Upper lobe of left lung (tissue), 6 donors: ENCODE data around the gene MYB. TPM values are rescaled to one million over a fixed set of nuclear protein-coding genes. Genes with fewer than 3 reads are reported as not detected.

Experiments
- ATAC-seq, 2 donors: fragments of 200-7000 bp; cut with Tn5 transposase; one replicate each; pipeline ENCODE4 v1.9.1; 2022; ENCODE audit warnings: mild to moderate bottlenecking in 2 of 2, moderate library complexity in 2 of 2; ENCODE audit not compliant: low FRiP score in 2 of 2
- DNase-seq, 2 donors: peaks; one replicate each; pipeline ENCODE4 v3.0.0-alpha.2; 2019 to 2020
- H3K27ac ChIP-seq, 4 donors: fragments of 200-600 bp; sonication (generic); one replicate each; pipeline ENCODE4 v1.5.1; 2016 to 2019
- H3K27me3 ChIP-seq, 4 donors: fragments of 200-600 bp; sonication (generic); one replicate each; pipeline ENCODE4 v1.5.1; 2017 to 2019
- H3K36me3 ChIP-seq, 4 donors: fragments of 200-600 bp; sonication (generic); one replicate each; pipeline ENCODE4 v1.5.1; 2016 to 2019
- H3K4me1 ChIP-seq, 4 donors: fragments of 200-600 bp; sonication (generic); one replicate each; pipeline ENCODE4 v1.5.1; 2018 to 2019
- H3K4me3 ChIP-seq, 4 donors: fragments of 200-600 bp; sonication (generic); one replicate each; pipeline ENCODE4 v1.5.1; 2017 to 2019; ENCODE audit warnings: mild to moderate bottlenecking in 2 of 4, moderate library complexity in 1 of 4
- H3K9me3 ChIP-seq, 4 donors: fragments of 200-600 bp; sonication (generic); one replicate each; pipeline ENCODE4 v1.5.1; 2018 to 2019
- EP300 ChIP-seq, 4 donors: sonication (generic); formaldehyde crosslinking; IDR thresholded peaks; one replicate each; pipeline ENCODE4 v1.5.1; 2017; ENCODE audit warnings: antibody characterized with exemption in 4 of 4, control low read depth in 2 of 4
- POLR2A ChIP-seq, 4 donors: fragments of 450-650 bp; IDR thresholded peaks; one replicate each; pipeline ENCODE4 v1.5.1; 2016 to 2017; ENCODE audit warnings: antibody characterized with exemption in 4 of 4, mild to moderate bottlenecking in 2 of 4
- POLR2AphosphoS5 ChIP-seq, 2 donors: sonication (generic); formaldehyde crosslinking; IDR thresholded peaks; one replicate each; pipeline ENCODE4 v1.5.1; 2017; ENCODE audit warnings: antibody characterized with exemption in 2 of 2
- WGBS, 2 donors: methylation state at CpG; one replicate each; pipeline ENCODE4 v1.1.5; 2017 to 2018; 5-methylcytosine and 5-hydroxymethylcytosine counted together
- total RNA-seq, 6 donors: library from RNA; depleted of rRNA in 4 of 6; stranded (reverse); fragments of >200 nt in 4 of 6; gene quantifications; one replicate each; pipeline versions ENCODE4 v1.1.0 to v1.2.1, GENCODE V29; 2016 to 2021
- TF ChIP-seq, protein P1 (sequence below), 6 experiments: fragments of 450-650 bp in 4 of 6; fragments of 200-600 bp in 2 of 6; sonication (generic) in 2 of 6; IDR thresholded peaks; one replicate each; pipeline ENCODE4 v1.5.1; 2016 to 2019; ENCODE audit warnings: antibody characterized with exemption in 6 of 6
- donor health status: DM: no; HTN: no; CAD: no; lungs with moderate emphysema.
- donor health status: DM: no; HTN: yes; CAD: no; lungs with severe emphysema.

Gene MYB
- total RNA-seq, 6 donors from 2014 or later = 1.9 to 17.2 (median 4.7) TPM

- ATAC-seq (no peak), DNase-seq (no peak)
- H3K27ac ChIP-seq = no peak overlapping the region
- H3K9me3 ChIP-seq = no peaks in the 10 kb centered on the region
- no peak overlapping the region for H3K4me3 ChIP-seq
- H3K36me3 ChIP-seq = no peaks in the 10 kb centered on the region
- 71 to 74% methylated on average over 2 of the region's 2 CpGs for WGBS, 2 donors
- H3K27me3 ChIP-seq = peaks cover 0 to 5% (median 0%) of the 10 kb centered on the region in 4 donors
- H3K4me1 ChIP-seq = peaks cover 22 to 39% (median 27%) of the 10 kb centered on the region in 4 donors
- TF ChIP-seq POLR2A (IDR thresholded peaks at IDR 0.05) = no peak
Measured at GRCh38 chr6:135179372-135179771, 1.7 kb upstream of the MYB start.

GRCh38 chr6:135179920-135180541 lies 1.1 kb upstream of the MYB start:
- H3K9me3 ChIP-seq = no peaks in the 10 kb centered on the region
- DNase-seq (peak in 1 of 2 donors; percentile 67), ATAC-seq (no peak)
- no peak overlapping the region for H3K27ac ChIP-seq
- H3K27me3 ChIP-seq = peaks cover 0 to 5% (median 0%) of the 10 kb centered on the region in 4 donors
- TF ChIP-seq POLR2A (IDR thresholded peaks at IDR 0.05) = no peak
- TF ChIP-seq, protein P1, sequence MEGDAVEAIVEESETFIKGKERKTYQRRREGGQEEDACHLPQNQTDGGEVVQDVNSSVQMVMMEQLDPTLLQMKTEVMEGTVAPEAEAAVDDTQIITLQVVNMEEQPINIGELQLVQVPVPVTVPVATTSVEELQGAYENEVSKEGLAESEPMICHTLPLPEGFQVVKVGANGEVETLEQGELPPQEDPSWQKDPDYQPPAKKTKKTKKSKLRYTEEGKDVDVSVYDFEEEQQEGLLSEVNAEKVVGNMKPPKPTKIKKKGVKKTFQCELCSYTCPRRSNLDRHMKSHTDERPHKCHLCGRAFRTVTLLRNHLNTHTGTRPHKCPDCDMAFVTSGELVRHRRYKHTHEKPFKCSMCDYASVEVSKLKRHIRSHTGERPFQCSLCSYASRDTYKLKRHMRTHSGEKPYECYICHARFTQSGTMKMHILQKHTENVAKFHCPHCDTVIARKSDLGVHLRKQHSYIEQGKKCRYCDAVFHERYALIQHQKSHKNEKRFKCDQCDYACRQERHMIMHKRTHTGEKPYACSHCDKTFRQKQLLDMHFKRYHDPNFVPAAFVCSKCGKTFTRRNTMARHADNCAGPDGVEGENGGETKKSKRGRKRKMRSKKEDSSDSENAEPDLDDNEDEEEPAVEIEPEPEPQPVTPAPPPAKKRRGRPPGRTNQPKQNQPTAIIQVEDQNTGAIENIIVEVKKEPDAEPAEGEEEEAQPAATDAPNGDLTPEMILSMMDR (IDR thresholded peaks at IDR 0.05) = no peak
- TF ChIP-seq EP300 (IDR thresholded peaks at IDR 0.05) = no peak
- TF ChIP-seq POLR2AphosphoS5 (IDR thresholded peaks at IDR 0.05) = no peak
- no peaks in the 10 kb centered on the region for H3K36me3 ChIP-seq
- H3K4me3 ChIP-seq = peak overlapping the region in 3 of 4 donors; percentile 65 to 67 (median 66)
- H3K4me1 ChIP-seq = peaks cover 22 to 39% (median 27%) of the 10 kb centered on the region in 4 donors
- 10 to 17% methylated on average over 13 to 16 of the region's 16 CpGs for WGBS, 2 donors

DNA sequence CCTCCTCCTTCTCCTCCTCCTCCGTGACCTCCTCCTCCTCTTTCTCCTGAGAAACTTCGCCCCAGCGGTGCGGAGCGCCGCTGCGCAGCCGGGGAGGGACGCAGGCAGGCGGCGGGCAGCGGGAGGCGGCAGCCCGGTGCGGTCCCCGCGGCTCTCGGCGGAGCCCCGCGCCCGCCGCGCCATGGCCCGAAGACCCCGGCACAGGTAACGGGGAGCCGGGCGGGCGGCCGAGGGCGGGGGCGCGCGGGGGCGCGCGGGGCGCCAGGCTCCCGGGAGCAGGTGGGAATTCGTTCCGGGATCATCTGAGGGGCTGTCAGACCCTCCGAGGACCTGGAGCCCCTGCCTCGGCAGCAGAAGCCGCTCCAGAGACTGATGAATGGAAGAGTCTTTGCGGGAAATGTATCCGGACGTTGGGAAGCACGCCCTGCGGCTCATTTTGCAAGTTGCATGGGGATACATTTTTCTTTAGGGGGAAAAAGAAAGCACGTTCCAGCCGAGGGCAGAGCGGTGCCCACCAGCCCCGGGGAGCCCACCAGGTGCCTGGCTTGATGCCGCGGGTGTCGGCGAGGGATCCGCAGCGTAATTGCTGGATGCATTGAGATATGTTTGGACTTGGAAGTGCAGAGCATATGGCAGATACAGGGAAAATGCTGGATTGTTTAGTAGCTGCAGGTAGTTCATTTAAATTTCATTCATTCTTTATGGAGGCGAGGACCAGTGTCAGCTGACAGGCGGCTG lies 394 bp downstream of the MYB start:
- Histone ChIP-seq H3K27me3 (peaks cover 0 to 5% (median 0%) of the 10 kb centered on the region in 4 donors), H3K27ac (peak overlapping the region in 1 of 4 donors; percentile 75), H3K4me1 (peaks cover 22 to 39% (median 27%) of the 10 kb centered on the region in 4 donors), H3K36me3 (no peaks in the 10 kb centered on the region), H3K9me3 (no peaks in the 10 kb centered on the region), H3K4me3 (peak overlapping the region; percentile 31 to 67 (median 66))
- WGBS, 2 donors = 1% methylated on average over 12 to 37 of the region's 62 CpGs
- ATAC-seq = peak in 1 of 2 donors; percentile 1
- DNase-seq = peak in 1 of 2 donors; percentile 81
- TF ChIP-seq, protein P1 (IDR thresholded peaks at IDR 0.05) = no peak
- TF ChIP-seq POLR2A (IDR thresholded peaks at IDR 0.05) = peak in 1 of 4 donors; percentile 2

DNA sequence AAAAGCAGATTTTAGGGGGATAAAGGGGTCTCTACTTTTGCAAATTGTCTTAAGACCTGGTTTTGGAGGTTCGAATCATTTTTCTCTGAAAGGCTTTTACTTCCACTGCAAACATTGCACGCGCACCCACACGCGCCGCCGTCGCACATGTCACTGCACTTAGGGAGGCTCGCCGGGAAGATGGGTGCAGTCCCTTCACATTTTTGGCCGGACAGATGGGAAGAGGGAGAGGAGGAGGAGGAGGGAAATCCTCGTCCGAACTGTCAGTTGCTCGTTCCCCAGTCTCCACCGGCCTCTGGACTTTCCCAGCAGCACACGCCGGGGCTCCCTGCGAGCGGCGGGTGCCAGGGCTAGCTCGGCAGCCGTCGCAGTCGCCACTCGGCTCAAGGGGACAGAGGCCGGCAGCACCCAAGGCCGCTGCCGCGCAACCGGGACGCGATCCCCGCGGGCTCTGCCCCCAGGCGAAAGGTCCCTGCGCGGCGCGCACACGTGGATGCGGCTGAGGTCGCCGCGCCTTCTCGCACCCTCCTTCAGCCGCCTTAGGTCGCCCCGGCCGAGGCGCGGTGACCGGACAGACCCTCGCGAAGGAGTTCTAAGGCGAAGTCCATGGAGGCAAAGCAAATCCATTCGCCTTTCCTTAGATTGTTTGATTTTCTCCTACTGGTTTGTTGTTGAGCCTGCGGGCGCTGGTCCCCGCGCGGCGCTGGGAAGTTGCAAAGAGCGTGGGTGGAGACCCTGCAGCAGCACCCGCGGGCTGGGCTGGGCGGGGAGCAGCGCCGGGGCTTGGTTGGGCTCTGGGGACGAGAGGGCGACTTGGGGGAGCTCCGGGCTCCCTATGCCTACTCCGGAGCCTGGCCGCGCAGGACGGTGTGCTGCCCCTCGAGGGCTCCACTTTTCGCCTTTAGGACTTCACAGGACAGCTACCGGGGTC lies 1.2 kb downstream of the MYB start:
- H3K4me1 ChIP-seq = peaks cover 22 to 39% (median 27%) of the 10 kb centered on the region in 4 donors
- peak overlapping the region; percentile 28 to 67 (median 66) for H3K4me3 ChIP-seq
- DNase-seq (peak; percentile 36 to 89), ATAC-seq (peak in 1 of 2 donors; percentile 59)
- WGBS, 2 donors = 1 to 2% methylated on average over 69 to 72 of the region's 78 CpGs
- H3K27ac ChIP-seq = peak overlapping the region in 1 of 4 donors; percentile 21
- peaks cover 0 to 5% (median 0%) of the 10 kb centered on the region in 4 donors for H3K27me3 ChIP-seq
- H3K9me3 ChIP-seq = no peaks in the 10 kb centered on the region
- no peaks in the 10 kb centered on the region for H3K36me3 ChIP-seq
- TF ChIP-seq, protein P1 (IDR thresholded peaks at IDR 0.05) = no peak
- TF ChIP-seq POLR2AphosphoS5 (IDR thresholded peaks at IDR 0.05) (no peak), POLR2A (IDR thresholded peaks at IDR 0.05) (no peak), EP300 (IDR thresholded peaks at IDR 0.05) (no peak)
